Forelimb muscle (tissue), 1 donor: ENCODE measurements around the gene FKBP10. TPM values are rescaled to one million over a fixed set of nuclear protein-coding genes. Genes with fewer than 3 reads are reported as not detected.
A peak's percentile ranks its signal among the peaks of the same experiment; 100 is the strongest.

ENCODE experiments used
- DNase-seq: peaks from one replicate; pipeline ENCODE4 v3.0.0-alpha.2; 2013; ENCODE audit warnings: low read depth
- polyA plus RNA-seq: library from polyadenylated mRNA; unstranded; fragments of 120-200 nt; gene quantifications from one replicate; pipeline ENCODE4 v1.2.1, GENCODE V29; 2013; ENCODE audit not compliant: insufficient read length

FKBP10 gene
- polyA plus RNA-seq, 1 donor, result 114 TPM

DNA sequence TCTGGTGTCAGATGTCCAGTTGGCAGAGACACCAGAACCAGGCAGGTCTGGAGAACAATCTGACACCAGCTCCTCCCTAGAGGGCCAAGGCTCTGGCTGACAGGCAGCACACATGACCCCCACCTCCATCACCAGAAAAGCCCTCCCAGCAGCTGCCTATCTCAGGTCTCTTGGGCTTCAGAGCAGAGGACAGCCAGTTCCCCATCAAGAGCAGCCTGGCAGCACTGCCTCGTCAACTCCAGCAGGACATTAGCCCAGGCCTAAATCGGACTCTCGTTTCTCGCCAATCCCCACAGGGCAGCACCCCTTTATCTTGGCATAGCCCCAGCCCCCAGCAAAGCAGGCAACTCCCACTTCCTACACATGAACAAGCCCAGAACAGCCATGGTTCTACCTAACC is 30.7 kb upstream of the FKBP10 start:
- DNase-seq, result no peak

DNA sequence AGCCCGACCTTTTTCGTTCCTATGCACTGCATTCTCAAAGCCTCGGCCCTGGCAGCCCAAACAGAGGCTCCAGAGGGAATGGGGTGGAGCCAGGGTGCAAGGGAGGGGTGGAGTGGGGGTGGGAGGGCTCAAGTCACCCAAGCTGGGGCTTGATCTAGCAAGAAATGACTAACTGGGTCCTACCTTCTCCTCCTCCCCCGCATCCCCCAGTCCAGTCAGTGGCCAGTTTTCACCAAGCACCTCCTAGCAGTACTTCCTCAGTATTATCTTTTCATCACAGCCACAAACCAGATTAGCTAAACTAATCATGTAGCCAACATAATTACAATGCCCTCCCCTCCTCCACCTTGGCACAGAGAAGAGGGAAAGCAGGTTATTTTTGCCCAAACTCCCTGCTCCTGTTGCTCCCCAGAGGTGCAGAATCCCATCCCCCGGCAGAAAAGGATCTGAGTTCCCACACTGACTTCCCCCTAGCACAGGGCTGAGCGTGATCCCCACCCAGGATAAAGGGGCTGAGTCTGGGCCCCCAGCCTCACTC is 28.5 kb upstream of the FKBP10 start:
- no peak for DNase-seq

- DNase-seq, result peak; percentile 28
These were observed 27.5 kb upstream of the FKBP10 start for GRCh38 chr17:41785091-41785858.

DNA sequence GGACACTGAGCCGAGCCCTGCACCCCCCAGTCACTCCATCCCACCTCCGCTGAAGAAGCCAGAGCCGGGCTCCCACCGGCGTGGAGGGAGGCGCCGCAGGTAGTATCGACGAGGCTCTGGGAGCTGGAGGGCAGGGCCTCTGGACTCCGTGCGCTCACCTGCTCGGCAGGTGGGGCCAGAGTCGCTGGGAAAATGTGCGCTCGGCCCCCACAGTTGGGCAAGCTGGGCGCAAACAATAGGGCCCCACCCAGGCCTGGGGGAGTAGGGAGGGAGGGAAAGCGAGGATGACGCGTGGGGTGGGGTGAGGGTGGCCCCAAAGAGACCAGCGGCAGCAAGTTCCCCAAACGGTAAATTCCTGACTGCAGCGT is 27.0 kb upstream of the FKBP10 start:
- DNase-seq, result no peak

GRCh38 chr17:41786227-41787020 is 26.4 kb upstream of the FKBP10 start, which contains the start of gene JUP:
Gene JUP (minus strand): TSS chr17:41786711. CDS start chr17:41771854, 14,857 bp downstream.
- peak; percentile 88 for DNase-seq

DNA sequence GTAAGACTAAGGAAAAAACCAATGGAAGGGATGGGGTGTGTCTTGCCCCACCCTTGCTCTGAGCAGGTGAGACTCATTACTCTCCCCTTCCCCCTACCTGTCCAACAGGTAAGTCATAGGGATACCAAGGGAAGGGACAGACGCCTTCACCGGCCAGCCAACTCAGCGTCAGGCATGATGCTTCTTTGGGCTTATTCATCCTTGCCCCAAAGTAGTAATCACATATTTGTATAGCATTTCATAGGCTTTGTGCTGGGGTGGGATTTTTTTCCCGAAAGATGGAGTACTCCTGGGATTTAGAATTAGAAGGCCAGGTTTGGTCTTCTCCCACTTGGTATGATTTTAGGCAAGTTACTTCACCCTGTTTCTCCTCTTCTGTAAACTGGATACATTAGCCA is 25.8 kb upstream of the FKBP10 start:
- no peak for DNase-seq

- no peak for DNase-seq
These were observed 19.7 kb upstream of the FKBP10 start for GRCh38 chr17:41792845-41793783.

DNA sequence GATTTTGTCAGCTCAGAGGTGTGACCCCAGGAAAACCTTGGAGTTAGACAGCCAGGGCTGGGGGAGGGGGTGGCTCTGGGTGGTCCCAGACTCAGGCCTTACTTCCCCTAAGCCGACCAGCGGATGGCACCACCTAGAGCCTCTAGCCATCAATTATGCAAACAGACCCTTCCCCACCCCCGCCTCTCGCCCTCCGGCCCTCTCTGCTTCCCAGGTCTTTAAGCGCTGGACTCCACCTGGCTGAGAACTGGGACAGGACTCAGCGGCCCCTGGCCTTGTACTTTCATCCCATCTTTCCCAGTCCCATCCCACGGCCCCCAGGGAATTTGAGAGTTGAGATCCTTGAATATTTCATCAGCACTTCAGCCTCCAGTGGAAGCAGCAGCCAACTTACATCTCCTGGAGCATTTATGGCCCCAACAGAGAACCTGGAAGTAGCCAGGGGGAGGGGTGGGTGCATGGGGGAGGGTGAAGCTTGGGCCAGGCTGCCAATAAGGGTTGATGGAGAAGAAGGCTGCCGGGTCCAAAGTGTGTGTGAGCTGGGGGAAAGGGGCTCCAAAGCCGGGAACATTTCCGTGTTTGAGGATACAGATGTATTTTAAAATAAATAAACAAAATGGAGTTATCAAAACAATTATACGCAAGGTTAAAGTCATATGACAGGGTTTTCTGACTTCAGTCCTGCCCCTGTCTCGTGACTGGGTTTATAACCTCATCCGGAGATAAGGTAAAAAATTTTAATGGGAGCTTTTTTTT is 18.8 kb upstream of the FKBP10 start:
- DNase-seq, result no peak

DNA sequence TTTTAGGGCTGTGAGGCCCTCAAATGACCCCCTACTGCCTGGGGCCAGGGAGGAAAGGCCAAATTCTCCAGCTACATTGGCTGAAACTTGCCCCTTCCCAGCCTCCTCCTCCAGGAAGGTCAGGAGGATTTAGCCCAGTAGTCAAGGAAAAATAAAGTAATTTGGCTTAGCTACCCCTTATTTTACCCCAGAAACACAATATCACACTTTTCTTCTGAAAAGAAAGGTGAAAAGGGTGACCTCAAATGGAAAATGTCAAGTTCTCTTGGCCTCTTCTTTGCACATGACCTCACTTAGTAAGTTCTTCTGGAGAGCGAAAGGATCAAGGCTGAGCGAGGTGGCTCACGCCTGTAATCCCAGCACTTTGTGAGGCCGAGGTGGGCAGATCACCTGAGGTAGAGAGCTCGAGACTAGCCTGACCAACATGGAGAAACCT is 18.2 kb upstream of the FKBP10 start:
- no peak for DNase-seq

GRCh38 chr17:41796121-41796895 is 16.5 kb upstream of the FKBP10 start:
- no peak for DNase-seq

DNA sequence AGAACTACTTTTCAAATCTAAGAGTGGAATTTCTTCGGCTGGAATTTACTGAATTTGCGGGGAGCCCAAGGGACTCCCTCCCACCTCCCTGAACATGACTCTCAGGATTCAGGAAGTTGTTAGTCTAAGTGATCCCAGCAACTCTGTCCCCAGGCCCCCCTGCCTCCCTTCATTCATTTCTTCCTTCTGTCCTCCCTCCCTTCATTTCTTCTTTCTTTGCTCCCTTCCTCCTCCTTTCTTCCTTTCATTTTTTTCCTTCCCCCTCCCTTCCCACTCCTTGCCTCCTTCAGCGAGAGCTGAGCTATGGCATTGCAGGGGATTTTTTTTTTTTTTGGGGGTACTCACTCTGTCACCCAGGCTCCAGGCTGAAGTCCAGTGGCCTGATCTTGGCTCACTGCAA is 15.4 kb upstream of the FKBP10 start:
- no peak for DNase-seq

GRCh38 chr17:41799366-41799765 is 13.4 kb upstream of the FKBP10 start:
- no peak for DNase-seq

DNA sequence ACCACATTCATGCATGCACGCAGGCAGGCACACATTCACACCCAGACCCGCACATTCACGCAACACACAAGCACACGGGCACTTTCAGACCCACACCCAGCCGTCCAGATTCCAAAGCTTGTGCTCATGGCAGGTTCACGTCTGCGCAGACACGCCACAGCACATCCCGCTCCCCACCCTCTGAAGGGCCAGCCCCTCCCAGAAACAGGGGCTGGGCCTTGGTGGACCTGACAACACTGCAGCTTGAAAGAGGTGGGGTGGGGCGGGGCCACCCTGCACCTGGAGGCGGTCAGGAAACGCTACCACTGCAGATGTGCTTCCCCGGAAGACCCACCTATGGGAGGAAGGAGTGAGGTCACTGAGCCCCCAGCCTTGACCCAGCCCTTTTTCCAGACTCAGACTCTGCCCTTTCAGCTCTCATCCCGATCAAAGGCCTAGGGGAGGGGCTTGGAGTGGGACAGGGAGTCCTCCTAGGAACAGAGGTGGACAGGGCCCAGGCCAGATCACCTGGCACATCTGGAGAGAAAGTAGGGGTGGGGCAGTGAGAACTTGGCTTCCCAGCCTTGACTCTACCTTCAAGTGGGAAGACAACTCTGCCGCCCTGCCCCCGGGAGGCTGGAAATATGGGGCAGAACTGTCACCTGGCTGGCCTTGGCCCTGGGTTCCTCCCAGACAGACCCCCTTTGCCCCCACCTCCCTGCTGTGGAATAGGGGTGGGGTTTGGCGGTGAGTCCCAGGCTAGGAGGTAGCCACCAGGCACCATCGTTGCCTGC is 12.0 kb upstream of the FKBP10 start:
- DNase-seq, result no peak

DNA sequence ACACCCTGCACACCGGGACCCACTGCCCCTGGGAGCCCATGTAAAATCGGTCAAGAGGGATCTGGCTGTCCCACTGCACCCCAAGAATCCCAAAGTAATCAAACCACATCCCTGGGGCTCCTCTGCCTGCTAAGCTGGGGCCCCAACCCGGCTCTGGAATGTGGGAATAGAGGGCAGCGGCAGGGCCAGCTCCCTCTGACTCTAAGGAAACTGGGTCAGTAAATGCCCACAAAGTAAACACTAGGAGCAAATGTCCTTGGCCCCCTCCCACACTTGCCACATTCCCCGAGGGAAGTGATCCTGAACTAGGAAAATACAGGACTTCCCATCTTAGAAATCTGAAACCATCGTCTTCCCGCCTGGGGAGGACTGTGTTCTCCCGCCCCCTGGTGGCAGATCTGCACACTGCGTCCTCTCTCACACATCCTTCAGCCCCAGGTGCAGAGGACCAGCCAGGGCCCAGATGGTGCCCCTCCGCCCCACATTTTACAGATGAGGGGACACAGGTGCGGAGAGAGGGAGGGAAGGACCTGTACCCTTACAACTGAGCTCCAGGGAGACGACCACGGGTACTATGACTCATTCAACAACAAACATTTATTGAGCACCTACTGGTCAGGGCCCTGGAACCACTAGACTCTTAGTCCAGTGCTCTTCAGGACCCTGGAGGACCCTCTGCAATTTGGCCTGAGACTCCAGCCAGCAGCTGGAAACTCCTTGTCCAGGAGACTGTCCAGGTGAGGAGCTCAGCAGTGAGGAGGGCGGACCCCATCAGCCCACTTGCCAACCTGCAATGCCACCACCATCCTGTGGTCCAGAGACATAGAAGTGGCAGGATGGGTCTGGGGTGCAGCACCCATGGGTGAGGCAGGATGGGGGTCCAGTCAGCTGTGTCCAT is 11.2 kb upstream of the FKBP10 start:
- DNase-seq, result peak; percentile 53

DNA sequence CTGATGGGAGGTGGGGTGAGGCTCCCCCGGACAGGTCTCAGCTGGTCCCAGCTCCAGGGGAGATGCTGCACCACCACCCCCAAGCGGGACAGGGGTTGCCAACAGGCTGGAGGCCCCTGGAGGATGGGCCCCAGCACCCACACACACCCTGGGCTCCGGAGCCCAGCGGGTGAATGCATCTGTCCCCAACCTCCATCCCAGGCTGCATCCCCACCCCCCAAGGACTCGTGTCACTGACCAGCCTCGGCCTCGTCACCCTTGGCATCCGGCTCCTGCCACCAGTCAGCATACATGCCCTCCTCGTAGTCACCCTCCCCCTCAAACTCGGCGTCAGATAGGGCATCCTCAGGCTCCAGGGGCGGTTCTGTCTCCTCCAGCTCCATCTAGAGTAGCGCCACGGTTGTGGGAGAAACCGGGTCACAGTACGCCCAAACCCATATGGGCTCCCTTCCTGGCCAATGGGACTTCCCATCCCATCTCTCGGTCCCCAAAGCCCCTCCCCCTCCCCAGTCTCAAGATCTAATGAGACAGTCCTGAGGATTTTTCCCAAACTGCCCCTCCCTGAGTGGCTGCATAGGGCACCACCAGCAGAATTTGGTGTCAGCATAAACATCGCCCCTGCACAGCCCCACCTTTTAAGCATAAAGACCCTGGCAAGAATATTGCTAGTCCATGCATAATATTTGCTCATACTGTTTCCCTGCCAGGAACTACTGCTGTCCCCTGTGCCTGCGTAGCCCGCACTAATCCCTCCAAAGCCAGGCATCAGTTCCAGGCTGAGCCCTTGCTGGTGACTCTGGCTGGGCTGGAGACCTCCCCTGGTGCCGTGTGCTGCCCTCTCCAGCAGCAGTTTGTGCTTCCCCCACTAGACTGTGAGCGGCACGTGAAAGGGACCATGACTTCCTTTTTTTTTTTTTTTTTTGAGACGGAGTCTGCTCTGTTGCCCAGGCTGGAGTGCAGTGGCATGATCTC is 9.5 kb upstream of the FKBP10 start:
- no peak for DNase-seq

DNA sequence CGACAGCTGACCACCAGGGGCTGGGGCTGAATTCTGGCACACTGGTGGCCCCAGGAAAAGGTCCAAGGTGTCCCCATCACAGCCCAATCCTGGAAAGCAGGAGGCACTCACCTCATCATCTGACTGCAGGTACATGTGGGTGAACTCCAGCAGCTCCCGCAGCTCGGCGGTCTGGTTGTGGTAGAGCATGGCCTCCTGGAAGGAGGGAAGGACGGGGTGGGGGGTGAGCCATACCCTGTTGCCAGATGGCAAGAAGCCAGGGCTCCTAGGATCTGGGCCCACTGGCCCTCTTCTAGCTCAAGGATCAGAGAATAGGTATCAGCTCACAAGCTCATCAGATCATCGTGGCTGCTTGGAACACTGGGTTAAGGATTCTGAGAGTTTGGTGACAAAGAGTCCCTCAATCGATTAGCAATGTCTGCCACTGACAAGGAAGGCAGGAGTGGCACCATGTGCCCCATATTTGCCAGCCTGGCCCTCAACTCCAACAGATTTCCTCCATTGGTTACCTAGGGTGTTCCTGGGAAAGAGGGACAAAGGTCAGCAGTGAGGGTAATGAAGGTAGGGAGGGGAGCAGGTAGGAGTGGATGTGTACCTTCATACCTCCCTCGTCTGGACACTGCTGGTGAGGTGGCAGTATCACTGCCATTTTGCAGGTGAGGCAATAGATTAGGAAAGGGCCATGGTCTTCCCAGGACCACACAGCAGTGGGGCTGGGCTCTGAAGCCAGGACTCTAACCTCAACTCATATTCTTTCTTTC is 5.9 kb upstream of the FKBP10 start:
- no peak for DNase-seq
